Measurements from ENCODE around the gene RALA. TPM values are rescaled to one million over a fixed set of nuclear protein-coding genes. Genes with fewer than 3 reads are reported as not detected.

Gene RALA
- total and polyA plus RNA-seq, 2 experiments from 2014 or later = 43.5 to 231 TPM

DNA sequence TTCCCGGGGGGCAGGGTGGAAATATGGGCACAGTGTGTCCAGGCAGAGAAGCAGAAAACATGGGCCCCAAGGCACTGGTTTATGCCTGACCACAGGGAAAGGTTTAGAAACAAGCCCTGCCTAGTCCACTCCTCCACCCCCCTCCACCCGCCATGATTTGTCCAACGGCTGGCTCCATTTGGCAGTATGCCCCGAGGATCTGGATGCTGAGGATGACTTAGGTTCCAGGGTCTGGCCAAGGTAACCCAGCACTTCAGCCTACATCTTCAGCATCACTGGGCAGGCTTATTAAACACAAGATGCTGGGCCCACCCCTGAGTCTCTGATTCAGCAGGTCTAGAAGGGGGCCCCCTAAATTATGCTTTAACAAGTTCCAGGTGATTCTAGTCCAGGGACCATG is 121.9 kb downstream of the RALA start (continued):
- TF ChIP-seq, protein P1, sequence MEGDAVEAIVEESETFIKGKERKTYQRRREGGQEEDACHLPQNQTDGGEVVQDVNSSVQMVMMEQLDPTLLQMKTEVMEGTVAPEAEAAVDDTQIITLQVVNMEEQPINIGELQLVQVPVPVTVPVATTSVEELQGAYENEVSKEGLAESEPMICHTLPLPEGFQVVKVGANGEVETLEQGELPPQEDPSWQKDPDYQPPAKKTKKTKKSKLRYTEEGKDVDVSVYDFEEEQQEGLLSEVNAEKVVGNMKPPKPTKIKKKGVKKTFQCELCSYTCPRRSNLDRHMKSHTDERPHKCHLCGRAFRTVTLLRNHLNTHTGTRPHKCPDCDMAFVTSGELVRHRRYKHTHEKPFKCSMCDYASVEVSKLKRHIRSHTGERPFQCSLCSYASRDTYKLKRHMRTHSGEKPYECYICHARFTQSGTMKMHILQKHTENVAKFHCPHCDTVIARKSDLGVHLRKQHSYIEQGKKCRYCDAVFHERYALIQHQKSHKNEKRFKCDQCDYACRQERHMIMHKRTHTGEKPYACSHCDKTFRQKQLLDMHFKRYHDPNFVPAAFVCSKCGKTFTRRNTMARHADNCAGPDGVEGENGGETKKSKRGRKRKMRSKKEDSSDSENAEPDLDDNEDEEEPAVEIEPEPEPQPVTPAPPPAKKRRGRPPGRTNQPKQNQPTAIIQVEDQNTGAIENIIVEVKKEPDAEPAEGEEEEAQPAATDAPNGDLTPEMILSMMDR (conservative IDR thresholded peaks at IDR 0.05; ENCODE audit: low read depth in 2 of 2) = no peak
- no peak for TF ChIP-seq NANOG (IDR thresholded peaks at IDR 0.05; ENCODE audit: borderline replicate concordance)
- no peak for TF ChIP-seq ZNF331 (CRISPR knock-in tag; IDR thresholded peaks at IDR 0.05; ENCODE audit: low read depth)
- TF ChIP-seq, protein P2, sequence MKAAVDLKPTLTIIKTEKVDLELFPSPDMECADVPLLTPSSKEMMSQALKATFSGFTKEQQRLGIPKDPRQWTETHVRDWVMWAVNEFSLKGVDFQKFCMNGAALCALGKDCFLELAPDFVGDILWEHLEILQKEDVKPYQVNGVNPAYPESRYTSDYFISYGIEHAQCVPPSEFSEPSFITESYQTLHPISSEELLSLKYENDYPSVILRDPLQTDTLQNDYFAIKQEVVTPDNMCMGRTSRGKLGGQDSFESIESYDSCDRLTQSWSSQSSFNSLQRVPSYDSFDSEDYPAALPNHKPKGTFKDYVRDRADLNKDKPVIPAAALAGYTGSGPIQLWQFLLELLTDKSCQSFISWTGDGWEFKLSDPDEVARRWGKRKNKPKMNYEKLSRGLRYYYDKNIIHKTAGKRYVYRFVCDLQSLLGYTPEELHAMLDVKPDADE (IDR thresholded peaks at IDR 0.05) = no peak

DNA sequence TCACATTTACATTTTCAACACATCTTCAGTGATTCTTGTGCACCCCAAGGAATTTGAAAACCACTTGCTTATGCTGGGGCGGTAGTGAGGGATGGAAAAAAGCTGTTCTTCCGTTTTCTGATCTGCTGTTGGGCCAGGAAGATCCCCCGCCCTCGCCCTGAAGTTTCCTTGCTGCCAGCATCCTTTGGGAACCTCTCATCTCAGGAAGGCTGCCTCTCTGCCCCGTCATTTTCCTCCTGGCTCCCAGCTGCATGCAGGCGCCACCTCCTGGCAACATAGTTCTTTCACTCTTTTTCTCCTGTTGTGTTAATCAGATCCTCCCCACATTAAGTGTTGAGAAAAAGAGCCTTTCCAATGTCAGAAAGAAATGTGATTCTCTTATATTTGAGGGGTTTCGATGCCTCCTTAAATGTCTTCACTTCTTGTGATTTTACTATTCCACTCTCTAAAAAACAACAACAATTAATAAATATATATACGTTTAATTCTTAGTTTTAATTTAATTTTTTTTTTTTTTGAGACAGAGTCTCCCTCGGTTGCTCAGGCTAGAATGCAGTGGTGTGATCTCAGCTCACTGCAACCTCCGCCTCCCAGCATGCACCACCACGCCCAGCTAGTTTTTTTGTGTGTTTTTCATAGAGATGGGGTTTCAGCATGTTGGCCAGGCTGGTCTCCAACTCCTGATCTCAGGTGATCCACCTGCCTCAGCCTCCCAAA is 122.9 kb downstream of the RALA start:
- Histone ChIP-seq H3K4me1 (ENCODE audit: insufficient read depth) (peaks cover 11% of the 10 kb centered on the region; the same call in 1 of the 2 replicates), H2AFZ (no peak overlapping the region), H3K79me2 (replicated peaks; ENCODE audit: insufficient read depth) (peaks cover 32% of the 10 kb centered on the region), H3K36me3 (ENCODE audit: insufficient read depth) (0 out of 2 replicates have a peak, but pooled peaks cover 5% of the 10 kb centered on the region), H3K9me2 (ENCODE audit: insufficient read depth) (peaks cover 2% of the 10 kb centered on the region; the same call in 1 of the 2 replicates), H3K27me3 (ENCODE audit: insufficient read depth) (no peaks in the 10 kb centered on the region), H3K4me3 (no peak overlapping the region), H4K20me1 (replicated peaks; ENCODE audit: insufficient read depth) (peaks cover 2% of the 10 kb centered on the region; the same call in 1 of the 2 replicates), H3K4me2 (no peak overlapping the region; the same call in 1 of the 2 replicates), H3K27ac (ENCODE audit: low read depth) (no peak overlapping the region), H3F3A (replicated peaks; ENCODE audit: low read depth) (peaks cover 6% of the 10 kb centered on the region; the same call in 1 of the 2 replicates)
- peaks cover 12% of the 10 kb centered on the region for H3K36me3 Mint-ChIP-seq (ENCODE audit: low read depth)
- peaks cover 31% of the 10 kb centered on the region for H3K4me1 Mint-ChIP-seq
- TF ChIP-seq ZNF331 (CRISPR knock-in tag; IDR thresholded peaks at IDR 0.05; ENCODE audit: low read depth) = no peak
- no peak for TF ChIP-seq ZNF114 (CRISPR knock-in tag; IDR thresholded peaks at IDR 0.05)
- TF ChIP-seq, protein P1 (conservative IDR thresholded peaks at IDR 0.05; ENCODE audit: low read depth in 2 of 2) = peak; percentile 92 to 95
- TF ChIP-seq POLR2AphosphoS5 (IDR thresholded peaks at IDR 0.05; ENCODE audit: low read depth) = no peak
- TF ChIP-seq EZH2phosphoT487 (IDR thresholded peaks at IDR 0.05; ENCODE audit: unreplicated experiment) = no peak
- H3K27ac Mint-ChIP-seq = peak overlapping the region; percentile 70; the same call in 1 of the 2 replicates
- H3K9me3 Mint-ChIP-seq = no peaks in the 10 kb centered on the region
- H3K27me3 Mint-ChIP-seq (ENCODE audit: insufficient read depth, low read depth, poor library complexity) = peaks cover 8% of the 10 kb centered on the region
- no peak overlapping the region; the same call in 2 of the 3 replicates for H3K4me3 Mint-ChIP-seq
- ATAC-seq (peak; percentile 76), DNase-seq (ENCODE audit: low spot score) (peak; percentile 95)

Measured in GM23338 (cell line).